8988T (cell line): Measurements from ENCODE around the gene OCRL.
A peak's percentile ranks its signal among the peaks of the same experiment; 100 is the strongest.

Source experiments
- DNase-seq: peaks from one replicate; pipeline ENCODE4 v3.0.0; 2011

Gene OCRL

GRCh38 chrX:129540068-129540653 lies at the start of gene OCRL:
TSS of gene OCRL (plus strand) at chrX:129540259. CDS start at chrX:129540440, 181 bp downstream.
- DNase-seq: no peak

GRCh38 chrX:129490330-129490729 lies 49.7 kb upstream of the OCRL start:
- no peak for DNase-seq

- DNase-seq: no peak
These were observed 46.4 kb upstream of the OCRL start for GRCh38 chrX:129493643-129494042.

- no peak for DNase-seq
These were observed 45.2 kb upstream of the OCRL start for GRCh38 chrX:129494887-129495286.

GRCh38 chrX:129495900-129496299 lies 44.2 kb upstream of the OCRL start:
- no peak for DNase-seq

GRCh38 chrX:129496625-129497024 lies 43.4 kb upstream of the OCRL start:
- no peak for DNase-seq

- no peak for DNase-seq
These were observed 42.8 kb upstream of the OCRL start for GRCh38 chrX:129497146-129497843.

- DNase-seq: no peak
These were observed 29.7 kb upstream of the OCRL start for GRCh38 chrX:129510331-129510730.

GRCh38 chrX:129511689-129512088 lies 28.4 kb upstream of the OCRL start:
- DNase-seq: no peak

GRCh38 chrX:129512409-129512808 lies 27.6 kb upstream of the OCRL start:
- no peak for DNase-seq

- no peak for DNase-seq
These were observed 23.7 kb upstream of the OCRL start for GRCh38 chrX:129516402-129516801.

GRCh38 chrX:129520151-129520550 lies 19.9 kb upstream of the OCRL start:
- no peak for DNase-seq

GRCh38 chrX:129522184-129523078 lies 17.6 kb upstream of the OCRL start:
- no peak for DNase-seq

- DNase-seq: peak; percentile 40
These were observed 16.8 kb upstream of the OCRL start, which contains the start of gene SMARCA1 for GRCh38 chrX:129523079-129523911. TSS of gene SMARCA1 (minus strand) at chrX:129523490. CDS start at chrX:129523370, 120 bp downstream.

- no peak for DNase-seq
These were observed 15.7 kb upstream of the OCRL start for GRCh38 chrX:129524250-129524850.

- no peak for DNase-seq
These were observed 14.9 kb upstream of the OCRL start for GRCh38 chrX:129525162-129525561.

GRCh38 chrX:129525896-129526295 lies 14.2 kb upstream of the OCRL start:
- no peak for DNase-seq

- DNase-seq: no peak
These were observed 10.3 kb upstream of the OCRL start for GRCh38 chrX:129529685-129530281.

- no peak for DNase-seq
These were observed 9.6 kb upstream of the OCRL start for GRCh38 chrX:129530410-129530809.

- no peak for DNase-seq
These were observed 8.9 kb upstream of the OCRL start for GRCh38 chrX:129531132-129531531.

- DNase-seq: no peak
These were observed 5.1 kb upstream of the OCRL start for GRCh38 chrX:129534816-129535578.
